ENCODE results near the gene GJD2.

GRCh38 chr15:34765741-34766140 is 10.9 kb upstream of the GJD2 start:
- TF ChIP-seq GATA2 (IDR thresholded peaks at IDR 0.05; ENCODE audit: low read depth, low read length) (no peak), GATA3 (IDR thresholded peaks at IDR 0.05; ENCODE audit: low read depth, low read length) (no peak)

Measured in SH-SY5Y (cell line).